IMR-90 (cell line): ENCODE data around the gene C12orf56. TPM values are rescaled to one million over a fixed set of nuclear protein-coding genes. Genes with fewer than 3 reads are reported as not detected.

Experiments used
- ATAC-seq: fragments of 200-7000 bp; cut with Tn5 transposase; 2 replicates; pipeline ENCODE4 v1.9.1; 2020; ENCODE audit warnings: low read depth, mild to moderate bottlenecking, moderate library complexity
- BruUV-seq: library from RNA; stranded (reverse); fragments of 400-500 nt; replicated peaks from 2 replicates; lab custom pipeline; 2021; lab: Mats Ljungman, UMichigan
- CTCF ChIA-PET: fragments of 300-600 bp; formaldehyde crosslinking; extraction: SDS; loops from one replicate; lab custom pipeline; 2021; ENCODE audit warnings: antibody characterized with exemption; lab: Yijun Ruan, JAX
- POLR2A ChIA-PET: fragments of 300-600 bp; sonication (Branson Sonifier 250); formaldehyde crosslinking; loops from one replicate; lab custom pipeline; 2022; ENCODE audit warnings: antibody characterized with exemption; ENCODE audit not compliant: unreplicated experiment; lab: Charles Lee
- DNase-seq: peaks from one replicate; pipeline ENCODE4 v3.0.0; 2013
- H2AFZ ChIP-seq: replicated peaks from 2 replicates; pipeline ENCODE3; 2013; ENCODE audit warnings: low read length, mild to moderate bottlenecking; ENCODE audit not compliant: poor library complexity
- H2AK5ac ChIP-seq: 2 replicates; pipeline ENCODE4 v1.6.1; 2013; ENCODE audit warnings: low read depth, low read length, inconsistent platforms
- H2AK9ac ChIP-seq: replicated peaks from 2 replicates; pipeline ENCODE3; 2013; ENCODE audit warnings: mild to moderate bottlenecking, low read depth, low read length, moderate library complexity; ENCODE audit not compliant: poor library complexity
- H2BK120ac ChIP-seq: 2 replicates; pipeline ENCODE4 v1.6.1; 2013; ENCODE audit warnings: low read depth, low read length, inconsistent platforms
- H2BK15ac ChIP-seq: 3 replicates; pipeline ENCODE4 v1.6.1; 2013; ENCODE audit warnings: low read depth, low read length, inconsistent platforms
- H2BK20ac ChIP-seq: 2 replicates; pipeline ENCODE4 v1.6.1; 2013; ENCODE audit warnings: low read depth, mild to moderate bottlenecking, inconsistent platforms, low read length, moderate library complexity
- H2BK5ac ChIP-seq: 2 replicates; pipeline ENCODE4 v1.6.1; 2013; ENCODE audit warnings: mild to moderate bottlenecking, low read depth, low read length, inconsistent platforms; ENCODE audit not compliant: poor library complexity, severe bottlenecking
- H3K14ac ChIP-seq: replicated peaks from 2 replicates; pipeline ENCODE4 v1.6.1; 2013; ENCODE audit warnings: low read depth, low read length, inconsistent platforms
- H3K18ac ChIP-seq: 2 replicates; pipeline ENCODE4 v1.6.1; 2013; ENCODE audit warnings: low read depth, low read length, control low read depth
- H3K23ac ChIP-seq: 2 replicates; pipeline ENCODE4 v1.6.1; 2013; ENCODE audit warnings: low read depth, low read length, inconsistent platforms
- H3K27ac ChIP-seq: 2 replicates; pipeline ENCODE4 v1.5.1; 2013; ENCODE audit warnings: mild to moderate bottlenecking, control low read depth, low read length; ENCODE audit not compliant: insufficient read depth
- H3K27me3 ChIP-seq: 2 replicates; pipeline ENCODE4 v1.6.1; 2013; ENCODE audit warnings: low read length; ENCODE audit not compliant: control insufficient read depth, insufficient read depth
- H3K36me3 ChIP-seq: 2 replicates; pipeline ENCODE4 v1.6.1; 2013; ENCODE audit warnings: low read length, mixed read lengths; ENCODE audit not compliant: control insufficient read depth, insufficient read depth
- H3K4ac ChIP-seq: 2 replicates; pipeline ENCODE4 v1.6.1; 2013; ENCODE audit warnings: low read depth, low read length, inconsistent platforms
- H3K4me1 ChIP-seq: 2 replicates; pipeline ENCODE4 v1.6.1; 2013; ENCODE audit warnings: low read length, mixed read lengths; ENCODE audit not compliant: control insufficient read depth, insufficient read depth
- H3K4me2 ChIP-seq: 2 replicates; pipeline ENCODE4 v1.6.1; 2013; ENCODE audit warnings: low read depth, mild to moderate bottlenecking, control low read depth, low read length, moderate library complexity
- H3K4me3 ChIP-seq: 2 replicates; pipeline ENCODE4 v1.5.1; 2013; ENCODE audit warnings: low read depth, mild to moderate bottlenecking, control low read depth, low read length, moderate library complexity; ENCODE audit not compliant: insufficient read depth
- H3K56ac ChIP-seq: 2 replicates; pipeline ENCODE4 v1.6.1; 2013; ENCODE audit warnings: low read length, inconsistent platforms; ENCODE audit not compliant: insufficient read depth; ENCODE audit errors: extremely low read depth
- H3K79me1 ChIP-seq, 2 experiments: 2 replicates each; pipeline ENCODE4 v1.6.1; 2013; ENCODE audit warnings: low read length in 2 of 2, inconsistent platforms in 1 of 2, low read depth in 1 of 2
- H3K9ac ChIP-seq: 2 replicates; pipeline ENCODE4 v1.6.1; 2013; ENCODE audit warnings: low read depth, low read length, control low read depth
- H3K9me1 ChIP-seq: 2 replicates; pipeline ENCODE4 v1.6.1; 2013; ENCODE audit warnings: low read length, inconsistent platforms; ENCODE audit not compliant: insufficient read depth
- H3K9me3 ChIP-seq: 2 replicates; pipeline ENCODE4 v1.6.1; 2013; ENCODE audit warnings: low read length; ENCODE audit not compliant: control insufficient read depth, insufficient read depth
- H4K20me1 ChIP-seq: 2 replicates; pipeline ENCODE4 v1.6.1; 2013; ENCODE audit warnings: low read length, inconsistent platforms; ENCODE audit not compliant: insufficient read depth
- H4K5ac ChIP-seq: 2 replicates; pipeline ENCODE4 v1.6.1; 2013; ENCODE audit warnings: mild to moderate bottlenecking, low read depth, low read length, control low read depth
- H4K8ac ChIP-seq, 2 experiments: 2 replicates each; pipeline ENCODE4 v1.6.1; 2013; ENCODE audit warnings: low read depth in 2 of 2, low read length in 2 of 2, control low read depth in 1 of 2, inconsistent platforms in 1 of 2
- H4K91ac ChIP-seq: 2 replicates; pipeline ENCODE4 v1.6.1; 2013; ENCODE audit warnings: low read depth, low read length, inconsistent platforms; ENCODE audit not compliant: insufficient read depth
- CHD1 ChIP-seq: IDR thresholded peaks from 2 replicates; pipeline ENCODE4 v1.6.1; 2012; ENCODE audit warnings: low read depth, low read length, improper control_type of control experiment
- CTCF ChIP-seq: conservative IDR thresholded peaks from 2 replicates; pipeline ENCODE4 v1.5.1; 2012; ENCODE audit warnings: mild to moderate bottlenecking, low read depth, low read length, improper control_type of control experiment
- ELK1 ChIP-seq: fragments of 150-350 bp; IDR thresholded peaks from 2 replicates; pipeline ENCODE4 v1.6.1; 2016; ENCODE audit warnings: low read depth, mild to moderate bottlenecking, low read length, moderate library complexity, borderline replicate concordance
- FOS ChIP-seq: fragments of 150-350 bp; IDR thresholded peaks from 2 replicates; pipeline ENCODE4 v1.6.1; 2016; ENCODE audit warnings: low read depth, low read length
- MAFK ChIP-seq: IDR thresholded peaks from 2 replicates; pipeline ENCODE4 v1.6.1; 2012; ENCODE audit warnings: low read depth, low read length, improper control_type of control experiment
- MAZ ChIP-seq: IDR thresholded peaks from 2 replicates; pipeline ENCODE4 v1.6.1; 2012; ENCODE audit warnings: low read depth, mild to moderate bottlenecking, low read length, improper control_type of control experiment, moderate library complexity, borderline replicate concordance
- MXI1 ChIP-seq: IDR thresholded peaks from 2 replicates; pipeline ENCODE4 v1.6.1; 2012; ENCODE audit warnings: low read depth, mild to moderate bottlenecking, low read length, moderate library complexity, borderline replicate concordance
- SMC3 ChIP-seq: fragments of 150-350 bp; IDR thresholded peaks from 2 replicates; pipeline ENCODE4 v1.6.1; 2016; ENCODE audit warnings: low read depth, mild to moderate bottlenecking, antibody characterized with exemption, low read length, moderate library complexity
- USF2 ChIP-seq: fragments of 150-350 bp; IDR thresholded peaks from 2 replicates; pipeline ENCODE4 v1.6.1; 2017; ENCODE audit warnings: mild to moderate bottlenecking, antibody characterized with exemption, low read length, low read depth
- WGBS, 2 experiments: methylation state at CpG; one replicate each; pipeline versions ENCODE4 v1.1.5 to v1.1.7; 2013; ENCODE audit warnings: missing lambda C conversion rate in 2 of 2; ENCODE audit not compliant: insufficient read length in 1 of 2; ENCODE audit errors: extremely low coverage in 2 of 2; 5-methylcytosine and 5-hydroxymethylcytosine counted together
- dilution Hi-C: fragments of 300-500 bp; cut with HindIII; formaldehyde crosslinking; loops from one replicate; pipeline ENCODE4 v1.14.3; 2018; ENCODE audit warnings: low sequenced_read_pairs; ENCODE audit not compliant: unreplicated experiment
- in situ Hi-C: fragments of 300-500 bp; cut with MboI; formaldehyde crosslinking; loops from 3 replicates; pipeline ENCODE4 v1.14.3; 2019; ENCODE audit warnings: low sequenced_read_pairs, inconsistent platforms, mixed read lengths
- intact Hi-C: fragments of 100-400 bp; cut with micrococcal nuclease; formaldehyde crosslinking; loops from 2 replicates; pipeline ENCODE4 v1.10.0; 2022
- polyA plus RNA-seq, 3 experiments: library from polyadenylated mRNA; depleted of rRNA; stranded (reverse); fragments of >200 nt; gene quantifications; 2 replicates each; pipeline ENCODE4 v1.2.3, GENCODE V29; 2012; ENCODE audit warnings: low replicate concordance in 1 of 3
- total RNA-seq: library from RNA; depleted of rRNA; stranded (reverse); fragments of >200 nt; gene quantifications from 2 replicates; pipeline ENCODE4 v1.2.3, GENCODE V29; 2012

C12orf56 gene
- total and polyA plus RNA-seq, 2 of the 4 experiments (the other 2 are of a cell fraction), result 0.09 TPM; not detected in 1

GRCh38 chr12:64269161-64269560, 121.4 kb downstream of the C12orf56 start:
- H3K9me1 ChIP-seq, result no peaks in the 10 kb centered on the region; the same call in 1 of the 2 replicates
- intact Hi-C loops (no loop called here), dilution Hi-C loops (loop anchor here (25.0 kb wide), 1 partner anchor 432 kb away; the partner anchor contains the start of gene SRGAP1), in situ Hi-C loops (no loop called here)
- H3K14ac ChIP-seq, result no peak overlapping the region
- H3K4me3 ChIP-seq, result no peak overlapping the region
- no peaks in the 10 kb centered on the region for H3K4me1 ChIP-seq
- H3K36me3 ChIP-seq, result no peaks in the 10 kb centered on the region
- no peak overlapping the region for H3K4ac ChIP-seq
- DNase-seq, result no peak
- H3K9ac ChIP-seq, result no peak overlapping the region
- POLR2A ChIA-PET, result no interaction called here
- H3K27me3 ChIP-seq, result peaks cover 13% of the 10 kb centered on the region
- WGBS, 2 experiments, result no CpG with 5 or more reads among the region's 2 CpGs
- H4K20me1 ChIP-seq, result no peaks in the 10 kb centered on the region
- H3K9me3 ChIP-seq, result no peaks in the 10 kb centered on the region
- no peak overlapping the region for H2AK5ac ChIP-seq
- H3K18ac ChIP-seq, result no peak overlapping the region
- no peak overlapping the region for H2BK20ac ChIP-seq
- H3K23ac ChIP-seq, result no peak overlapping the region
- no peak overlapping the region for H3K27ac ChIP-seq
- ATAC-seq, result no peak
- H2BK5ac ChIP-seq, result no peak overlapping the region
- no peak overlapping the region for H2BK120ac ChIP-seq
- no peak overlapping the region for H4K8ac ChIP-seq
- CTCF ChIA-PET, result no interaction called here
- no peak overlapping the region for H2AK9ac ChIP-seq
- no peaks in the 10 kb centered on the region for H3K79me1 ChIP-seq
- TF ChIP-seq FOS (no peak), USF2 (no peak), SMC3 (no peak), CHD1 (no peak), MAFK (no peak), MXI1 (no peak), ELK1 (no peak), CTCF (no peak), MAZ (no peak)
- H3K4me2 ChIP-seq, result no peak overlapping the region
- H2BK15ac ChIP-seq, result no peak overlapping the region
- no peak overlapping the region for H4K5ac ChIP-seq
- H2AFZ ChIP-seq, result no peak overlapping the region
- H3K56ac ChIP-seq, result no peak overlapping the region
- no peak overlapping the region for H4K91ac ChIP-seq
- no TSS peak for BruUV-seq
